C4-2B (cell line): ENCODE results near the gene KREMEN1.

Experiments used
- ZFX ChIP-seq: fragments of 450-650 bp; IDR thresholded peaks from 2 replicates; pipeline ENCODE4 v1.6.1; 2017
- TF ChIP-seq, protein P1 (sequence below): fragments of 450-650 bp; conservative IDR thresholded peaks from 2 replicates; pipeline ENCODE4 v1.5.1; 2017; ENCODE audit warnings: mild to moderate bottlenecking

- TF ChIP-seq, protein P1, sequence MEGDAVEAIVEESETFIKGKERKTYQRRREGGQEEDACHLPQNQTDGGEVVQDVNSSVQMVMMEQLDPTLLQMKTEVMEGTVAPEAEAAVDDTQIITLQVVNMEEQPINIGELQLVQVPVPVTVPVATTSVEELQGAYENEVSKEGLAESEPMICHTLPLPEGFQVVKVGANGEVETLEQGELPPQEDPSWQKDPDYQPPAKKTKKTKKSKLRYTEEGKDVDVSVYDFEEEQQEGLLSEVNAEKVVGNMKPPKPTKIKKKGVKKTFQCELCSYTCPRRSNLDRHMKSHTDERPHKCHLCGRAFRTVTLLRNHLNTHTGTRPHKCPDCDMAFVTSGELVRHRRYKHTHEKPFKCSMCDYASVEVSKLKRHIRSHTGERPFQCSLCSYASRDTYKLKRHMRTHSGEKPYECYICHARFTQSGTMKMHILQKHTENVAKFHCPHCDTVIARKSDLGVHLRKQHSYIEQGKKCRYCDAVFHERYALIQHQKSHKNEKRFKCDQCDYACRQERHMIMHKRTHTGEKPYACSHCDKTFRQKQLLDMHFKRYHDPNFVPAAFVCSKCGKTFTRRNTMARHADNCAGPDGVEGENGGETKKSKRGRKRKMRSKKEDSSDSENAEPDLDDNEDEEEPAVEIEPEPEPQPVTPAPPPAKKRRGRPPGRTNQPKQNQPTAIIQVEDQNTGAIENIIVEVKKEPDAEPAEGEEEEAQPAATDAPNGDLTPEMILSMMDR = no peak
- TF ChIP-seq ZFX = no peak
These were observed 25.5 kb downstream of the KREMEN1 start for GRCh38 chr22:29098296-29098695.
